Common myeloid progenitor, CD34-positive (primary cell): ENCODE data around the gene C1QL4.
"Not testable (repeated sequence)": the region's sequence is repeated elsewhere in the genome, so short reads cannot be mapped to it uniquely, and the experiment has no call there.

Source experiments
- CTCF ChIA-PET: fragments of 350-600 bp; sonication (Branson Sonifier 250); formaldehyde crosslinking; loops from one replicate; lab custom pipeline; 2021; ENCODE audit warnings: antibody characterized with exemption; lab: Charles Lee
- POLR2A ChIA-PET: fragments of 350-600 bp; sonication (Branson Sonifier 250); formaldehyde crosslinking; loops from one replicate; lab custom pipeline; 2021; ENCODE audit warnings: antibody characterized with exemption; lab: Charles Lee
- DNase-seq, 3 donors: peaks; one replicate each; pipeline versions ENCODE4 v3.0.0 to v3.0.0-alpha.2; 2013
- H3K27ac ChIP-seq, 2 experiments: 1 replicate in 1 of 2; 2 replicates in 1 of 2; pipeline ENCODE4 v1.7.0; 2013; ENCODE audit warnings: inconsistent platforms in 2 of 2, low read length in 2 of 2, mild to moderate bottlenecking in 2 of 2, low read depth in 1 of 2, moderate library complexity in 1 of 2; ENCODE audit not compliant: severe bottlenecking in 2 of 2, insufficient read depth in 1 of 2, poor library complexity in 1 of 2
- H3K27me3 ChIP-seq, 5 experiments: replicated peaks in 2 of 5; 1 replicate in 3 of 5; 2 replicates in 2 of 5; pipeline versions ENCODE4 v1.6.1 to v1.7.0; 2013; ENCODE audit warnings: low read length in 4 of 5, mild to moderate bottlenecking in 2 of 5, moderate library complexity in 2 of 5, inconsistent platforms in 1 of 5; ENCODE audit not compliant: insufficient read depth in 5 of 5, control insufficient read depth in 4 of 5
- H3K36me3 ChIP-seq, 4 experiments: 1 replicate in 2 of 4; 2 replicates in 2 of 4; pipeline versions ENCODE4 v1.6.1 to v1.7.0; 2013; ENCODE audit warnings: low read length in 3 of 4, control low read depth in 1 of 4, mild to moderate bottlenecking in 1 of 4; ENCODE audit not compliant: control insufficient read depth in 4 of 4, insufficient read depth in 4 of 4
- H3K4me1 ChIP-seq, 4 experiments: 1 replicate in 3 of 4; 2 replicates in 1 of 4; pipeline versions ENCODE4 v1.6.1 to v1.7.1; 2013; ENCODE audit warnings: low read length in 3 of 4, mild to moderate bottlenecking in 3 of 4, control low read depth in 1 of 4, inconsistent platforms in 1 of 4, moderate library complexity in 1 of 4; ENCODE audit not compliant: control insufficient read depth in 4 of 4, insufficient read depth in 4 of 4; ENCODE audit errors: control extremely low read depth in 1 of 4
- H3K4me3 ChIP-seq, 7 experiments: 1 replicate in 4 of 7; 2 replicates in 3 of 7; pipeline versions ENCODE4 v1.5.1 to v1.7.0; 2013; ENCODE audit warnings: mild to moderate bottlenecking in 7 of 7, low read length in 6 of 7, moderate library complexity in 6 of 7, inconsistent platforms in 2 of 7, low read depth in 2 of 7, control low read depth in 1 of 7; ENCODE audit not compliant: insufficient read depth in 4 of 7, control insufficient read depth in 1 of 7; ENCODE audit errors: extremely low read depth in 1 of 7
- H3K9me3 ChIP-seq, 5 experiments: 1 replicate in 4 of 5; 2 replicates in 1 of 5; pipeline versions ENCODE4 v1.6.1 to v1.7.1; 2013; ENCODE audit warnings: low read length in 4 of 5, mild to moderate bottlenecking in 2 of 5, inconsistent platforms in 1 of 5, low read depth in 1 of 5, moderate library complexity in 1 of 5; ENCODE audit not compliant: control insufficient read depth in 4 of 5, insufficient read depth in 2 of 5; ENCODE audit errors: control extremely low read depth in 1 of 5
- WGBS: methylation state at CpG from one replicate; pipeline ENCODE4 v1.1.5; 2013; ENCODE audit not compliant: insufficient coverage; 5-methylcytosine and 5-hydroxymethylcytosine counted together

The C1QL4 gene

GRCh38 chr12:49284672-49285071, 52.3 kb downstream of the C1QL4 start:
- no peak overlapping the region for H3K4me3 ChIP-seq
- 92% methylated on average over 4 of the region's 4 CpGs for WGBS
- no peaks in the 10 kb centered on the region for H3K9me3 ChIP-seq
- H3K27ac ChIP-seq, result no peak overlapping the region
- POLR2A ChIA-PET, result interaction anchor here (0.6 kb wide), 1 partner anchor 233 kb away, joined by 5 read pairs; no protein-coding TSS in a partner anchor
- H3K36me3 ChIP-seq, result no peaks in the 10 kb centered on the region
- CTCF ChIA-PET, result interaction anchor here (1.4 to 16.9 kb wide), 7 partner anchors 8 to 78 kb away, joined by 3 to 124 read pairs (median 6); partner anchors contain the start of genes DNAJC22 and PRPH
- H3K4me1 ChIP-seq, result no peaks in the 10 kb centered on the region
- DNase-seq, result no peak
- H3K27me3 ChIP-seq, result peaks cover 3 to 18% (median 8%) of the 10 kb centered on the region in 5 experiments

- Histone ChIP-seq H3K27me3 (peaks cover 0 to 14% (median 8%) of the 10 kb centered on the region in 5 experiments), H3K4me3 (no peak overlapping the region), H3K9me3 (no peaks in the 10 kb centered on the region), H3K4me1 (no peaks in the 10 kb centered on the region), H3K36me3 (no peaks in the 10 kb centered on the region), H3K27ac (no peak overlapping the region)
- ChIA-PET CTCF (interaction anchor here (1.4 to 7.0 kb wide), 4 partner anchors 9 to 79 kb away, joined by 5 to 47 read pairs (median 7); partner anchors contain the start of genes DNAJC22 and PRPH), POLR2A (no interaction called here)
- WGBS, result 97% methylated on average over 20 of the region's 25 CpGs
- DNase-seq, result no peak
These were observed 53.2 kb downstream of the C1QL4 start for GRCh38 chr12:49283541-49284429.

GRCh38 chr12:49282740-49283375, 54.1 kb downstream of the C1QL4 start:
- H3K36me3 ChIP-seq, H3K4me1 ChIP-seq, H3K9me3 ChIP-seq, H3K4me3 ChIP-seq, H3K27ac ChIP-seq, DNase-seq: not testable (repeated sequence)
- CTCF ChIA-PET, result interaction anchor here (1.6 to 7.0 kb wide), 2 partner anchors 12 to 59 kb away, joined by 5 to 47 read pairs; partner anchors contain the start of gene PRPH
- WGBS, result no CpG with 5 or more reads among the region's 6 CpGs
- POLR2A ChIA-PET, result interaction anchor here (0.7 kb wide), 1 partner anchor 234 kb away, joined by 5 read pairs; no protein-coding TSS in a partner anchor
- peaks cover 0 to 10% (median 6%) of the 10 kb centered on the region in 5 experiments for H3K27me3 ChIP-seq
